Measurements from ENCODE around the gene CARM1. TPM values are rescaled to one million over a fixed set of nuclear protein-coding genes. Genes with fewer than 3 reads are reported as not detected.

CARM1 gene
- total RNA-seq, 1 experiment from 2014 or later = 56.2 TPM

DNA sequence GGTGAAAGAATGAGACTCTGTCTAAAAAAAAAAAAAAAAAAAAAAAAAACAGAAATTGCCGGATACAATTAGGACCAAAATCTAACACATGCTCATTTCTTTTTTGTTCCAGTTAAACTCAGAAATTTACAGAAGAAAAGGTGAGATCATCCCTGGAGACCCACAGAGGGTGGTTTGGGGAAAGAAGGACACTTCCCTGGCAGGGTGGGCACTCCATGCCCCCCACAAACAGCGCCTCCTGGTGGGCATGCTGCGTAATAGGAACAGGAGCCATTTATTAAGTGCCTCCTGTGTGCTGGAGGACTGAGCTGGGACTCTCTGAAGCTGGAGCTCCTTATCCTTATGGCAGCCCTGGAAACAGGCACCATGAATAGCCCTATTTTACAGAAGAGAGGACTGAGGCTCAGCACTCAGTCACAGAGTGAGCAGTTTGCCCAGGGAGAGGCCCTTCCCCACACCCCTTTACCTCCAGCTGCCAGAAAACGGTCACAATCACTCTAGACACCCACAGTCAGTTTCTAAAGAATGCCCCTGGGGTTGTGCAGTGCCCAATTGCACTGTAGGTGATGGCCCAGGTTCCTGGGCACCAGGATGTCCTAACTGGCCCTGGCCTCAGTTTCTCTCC, 13.0 kb upstream of the CARM1 start:
- Histone ChIP-seq H3K4me2 (ENCODE audit: low read length) (no peak overlapping the region), H2AFZ (ENCODE audit: low read length) (no peak overlapping the region), H3K27ac (ENCODE audit: low read length) (no peak overlapping the region), H3K4me1 (ENCODE audit: insufficient read depth, low read length) (no peaks in the 10 kb centered on the region), H3K79me2 (ENCODE audit: low read length) (no peaks in the 10 kb centered on the region), H3K9ac (ENCODE audit: low read length) (no peak overlapping the region), H3K9me2 (replicated peaks; ENCODE audit: low read length) (no peaks in the 10 kb centered on the region), H3K27me3 (ENCODE audit: low read length) (no peaks in the 10 kb centered on the region), H3K9me3 (ENCODE audit: low read length) (no peaks in the 10 kb centered on the region), H3K4me3 (ENCODE audit: low read length) (no peak overlapping the region), H3F3A (ENCODE audit: low read length, unreplicated experiment) (no peaks in the 10 kb centered on the region), H4K20me1 (ENCODE audit: low read length) (no peaks in the 10 kb centered on the region), H3K36me3 (ENCODE audit: low read depth, low read length) (no peaks in the 10 kb centered on the region)
- intact Hi-C loops (cut with micrococcal nuclease) = no loop called here
- ChIA-PET POLR2A (ENCODE audit: unreplicated experiment) (no interaction called here), CTCF (interaction anchor here (0.5 to 1.8 kb wide), 7 partner anchors 9 to 157 kb away, joined by 3 to 23 read pairs (median 7); partner anchors contain the start of genes DNM2, QTRT1 and TMED1)
- DNase-seq = peak; percentile 42
- no peak for ATAC-seq
- TF ChIP-seq, protein P1, sequence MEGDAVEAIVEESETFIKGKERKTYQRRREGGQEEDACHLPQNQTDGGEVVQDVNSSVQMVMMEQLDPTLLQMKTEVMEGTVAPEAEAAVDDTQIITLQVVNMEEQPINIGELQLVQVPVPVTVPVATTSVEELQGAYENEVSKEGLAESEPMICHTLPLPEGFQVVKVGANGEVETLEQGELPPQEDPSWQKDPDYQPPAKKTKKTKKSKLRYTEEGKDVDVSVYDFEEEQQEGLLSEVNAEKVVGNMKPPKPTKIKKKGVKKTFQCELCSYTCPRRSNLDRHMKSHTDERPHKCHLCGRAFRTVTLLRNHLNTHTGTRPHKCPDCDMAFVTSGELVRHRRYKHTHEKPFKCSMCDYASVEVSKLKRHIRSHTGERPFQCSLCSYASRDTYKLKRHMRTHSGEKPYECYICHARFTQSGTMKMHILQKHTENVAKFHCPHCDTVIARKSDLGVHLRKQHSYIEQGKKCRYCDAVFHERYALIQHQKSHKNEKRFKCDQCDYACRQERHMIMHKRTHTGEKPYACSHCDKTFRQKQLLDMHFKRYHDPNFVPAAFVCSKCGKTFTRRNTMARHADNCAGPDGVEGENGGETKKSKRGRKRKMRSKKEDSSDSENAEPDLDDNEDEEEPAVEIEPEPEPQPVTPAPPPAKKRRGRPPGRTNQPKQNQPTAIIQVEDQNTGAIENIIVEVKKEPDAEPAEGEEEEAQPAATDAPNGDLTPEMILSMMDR (conservative IDR thresholded peaks at IDR 0.05; ENCODE audit: low read depth, low read length) = peak; percentile 97
- TF ChIP-seq EZH2phosphoT487 (IDR thresholded peaks at IDR 0.05; ENCODE audit: borderline replicate concordance, low read length) (no peak), EZH2 (IDR thresholded peaks at IDR 0.05; ENCODE audit: low read length, unreplicated experiment) (no peak)
- no TSS peak for BruUV-seq (replicated peaks)

DNA sequence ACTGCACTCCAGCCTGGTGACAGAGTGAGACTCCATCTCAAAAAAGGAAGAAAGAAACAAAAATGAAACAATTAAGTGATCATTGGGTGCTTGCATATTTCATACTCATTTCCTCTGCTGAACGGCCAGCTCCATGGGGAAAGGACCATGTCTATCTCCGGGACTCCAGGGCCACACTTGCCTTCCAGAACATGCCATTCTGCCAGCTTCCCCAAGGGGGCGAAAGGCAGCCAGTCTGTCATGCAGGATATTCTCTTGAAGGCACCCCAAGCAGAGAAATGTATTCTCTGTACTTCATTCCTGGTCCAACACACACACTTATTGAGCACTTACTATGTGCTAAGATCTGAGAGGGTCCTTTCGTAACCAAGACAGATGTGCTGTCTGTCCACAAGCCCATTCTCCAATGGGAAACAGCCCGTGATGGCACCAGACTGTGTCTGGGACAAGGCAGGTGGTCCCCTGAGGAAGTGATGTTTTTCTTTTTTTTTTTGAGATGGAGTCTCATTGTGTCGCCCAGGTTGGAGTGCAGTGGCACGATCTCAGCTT, 10.2 kb upstream of the CARM1 start:
- no peaks in the 10 kb centered on the region for H3K36me3 ChIP-seq (ENCODE audit: low read depth, low read length)
- no peaks in the 10 kb centered on the region for H3K79me2 ChIP-seq (ENCODE audit: low read length)
- no peak overlapping the region for H3K27ac ChIP-seq (ENCODE audit: low read length)
- POLR2A ChIA-PET (ENCODE audit: unreplicated experiment) = no interaction called here
- ATAC-seq (peak; percentile 29), DNase-seq (peak; percentile 52)
- CTCF ChIA-PET = no interaction called here
- H3F3A ChIP-seq (ENCODE audit: low read length, unreplicated experiment) = no peaks in the 10 kb centered on the region
- H4K20me1 ChIP-seq (ENCODE audit: low read length) = no peaks in the 10 kb centered on the region
- intact Hi-C loops (cut with micrococcal nuclease) = no loop called here
- H3K9me2 ChIP-seq (replicated peaks; ENCODE audit: low read length) = no peaks in the 10 kb centered on the region
- no peak overlapping the region for H2AFZ ChIP-seq (ENCODE audit: low read length)
- TF ChIP-seq EZH2phosphoT487 (IDR thresholded peaks at IDR 0.05; ENCODE audit: borderline replicate concordance, low read length) = no peak
- TF ChIP-seq, protein P1 (conservative IDR thresholded peaks at IDR 0.05; ENCODE audit: low read depth, low read length) = peak; percentile 61
- H3K4me1 ChIP-seq (ENCODE audit: insufficient read depth, low read length) = peaks cover 3% of the 10 kb centered on the region; the same call in 1 of the 2 replicates
- H3K27me3 ChIP-seq (ENCODE audit: low read length) = no peaks in the 10 kb centered on the region
- H3K4me3 ChIP-seq (ENCODE audit: low read length) = no peak overlapping the region
- no TSS peak for BruUV-seq (replicated peaks)
- H3K9me3 ChIP-seq (ENCODE audit: low read length) = no peaks in the 10 kb centered on the region
- H3K4me2 ChIP-seq (ENCODE audit: low read length) = no peak overlapping the region
- H3K9ac ChIP-seq (ENCODE audit: low read length) = no peak overlapping the region

DNA sequence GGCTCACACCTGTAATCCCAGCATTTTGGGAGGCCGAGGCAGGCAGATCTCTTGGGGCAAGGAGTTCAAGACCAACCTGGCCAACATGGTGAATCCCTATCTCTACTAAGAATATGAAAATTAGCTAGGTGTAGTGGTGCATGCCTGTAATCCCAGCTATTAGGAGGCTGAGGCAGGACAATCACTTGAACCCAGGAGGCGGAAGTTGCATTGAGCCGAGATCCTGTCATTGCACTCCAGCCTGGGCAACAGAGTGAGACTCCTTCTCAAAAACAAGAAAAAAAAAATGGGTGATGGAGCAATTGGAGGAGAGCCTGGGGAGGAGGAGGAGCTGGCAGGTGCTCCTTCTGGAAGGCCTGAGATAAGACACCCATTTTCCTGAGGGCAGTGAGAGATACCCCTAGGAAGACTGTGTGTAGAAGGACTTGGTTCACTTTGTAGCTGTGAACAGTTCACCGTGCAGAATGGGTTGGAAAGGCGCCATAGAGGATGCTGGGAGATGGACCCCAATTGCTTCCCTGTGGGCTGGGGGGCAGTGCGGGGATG, 8.7 kb upstream of the CARM1 start:
- Histone ChIP-seq H3F3A (ENCODE audit: low read length, unreplicated experiment) (no peaks in the 10 kb centered on the region), H3K27me3 (ENCODE audit: low read length) (no peaks in the 10 kb centered on the region), H2AFZ (ENCODE audit: low read length) (peak overlapping the region; percentile 32; the same call in 1 of the 2 replicates), H3K79me2 (ENCODE audit: low read length) (no peaks in the 10 kb centered on the region), H3K4me3 (ENCODE audit: low read length) (no peak overlapping the region), H3K9ac (ENCODE audit: low read length) (no peak overlapping the region), H3K4me1 (ENCODE audit: insufficient read depth, low read length) (peaks cover 3% of the 10 kb centered on the region; the same call in 1 of the 2 replicates), H3K36me3 (ENCODE audit: low read depth, low read length) (no peaks in the 10 kb centered on the region), H3K9me2 (replicated peaks; ENCODE audit: low read length) (no peaks in the 10 kb centered on the region), H3K9me3 (ENCODE audit: low read length) (no peaks in the 10 kb centered on the region), H3K4me2 (ENCODE audit: low read length) (no peak overlapping the region), H4K20me1 (ENCODE audit: low read length) (no peaks in the 10 kb centered on the region), H3K27ac (ENCODE audit: low read length) (no peak overlapping the region)
- ChIA-PET POLR2A (ENCODE audit: unreplicated experiment) (no interaction called here), CTCF (interaction anchor here (0.7 kb wide), 1 partner anchor 162 kb away, joined by 4 read pairs; no protein-coding TSS in a partner anchor)
- ATAC-seq (no peak), DNase-seq (no peak)
- TF ChIP-seq, protein P1 (conservative IDR thresholded peaks at IDR 0.05; ENCODE audit: low read depth, low read length) = no peak
- no peak for TF ChIP-seq EZH2phosphoT487 (IDR thresholded peaks at IDR 0.05; ENCODE audit: borderline replicate concordance, low read length)
- TF ChIP-seq EZH2 (IDR thresholded peaks at IDR 0.05; ENCODE audit: low read length, unreplicated experiment) = no peak
- BruUV-seq (replicated peaks) = no TSS peak
- intact Hi-C loops (cut with micrococcal nuclease) = no loop called here
